H1 (cell line): ENCODE data around the gene KLF7. TPM values are rescaled to one million over a fixed set of nuclear protein-coding genes. Genes with fewer than 3 reads are reported as not detected.

Experiments used
- CBX5 ChIP-seq: fragments of 300-800, 300-1000 bp; sonication (generic); IDR thresholded peaks from 2 replicates; pipeline ENCODE4 v1.7.1; 2016; ENCODE audit warnings: antibody characterized with exemption, low read length, low read depth
- CTCF ChIP-seq, 3 experiments: IDR thresholded peaks; 1 replicate in 2 of 3; 2 replicates in 1 of 3; pipeline versions ENCODE4 v1.5.1 to v1.6.1; 2011; ENCODE audit warnings: low read length in 3 of 3, mild to moderate bottlenecking in 3 of 3, inconsistent platforms in 2 of 3, low read depth in 1 of 3, moderate library complexity in 1 of 3; ENCODE audit not compliant: insufficient read depth in 1 of 3; ENCODE audit errors: control extremely low read depth in 1 of 3
- FOSL1 ChIP-seq: IDR thresholded peaks from 2 replicates; pipeline ENCODE4 v1.6.1; 2011; ENCODE audit warnings: mild to moderate bottlenecking, low read depth, low read length, moderate library complexity; ENCODE audit not compliant: insufficient read depth
- KDM4A ChIP-seq: IDR thresholded peaks from one replicate; pipeline ENCODE4 v1.7.1; 2012; ENCODE audit warnings: low read depth, mild to moderate bottlenecking, moderate library complexity, low read length, inconsistent platforms; ENCODE audit not compliant: severe bottlenecking
- NRF1 ChIP-seq: IDR thresholded peaks from 2 replicates; pipeline ENCODE4 v1.6.1; 2011; ENCODE audit warnings: mild to moderate bottlenecking, low read depth, low read length, improper control_type of control experiment
- POLR2AphosphoS5 ChIP-seq: IDR thresholded peaks from 2 replicates; pipeline ENCODE4 v1.6.1; 2011; ENCODE audit warnings: low read depth, low read length
- POU5F1 ChIP-seq: IDR thresholded peaks from 2 replicates; pipeline ENCODE4 v1.6.1; 2011; ENCODE audit warnings: low read depth, mild to moderate bottlenecking, low read length, moderate library complexity
- RAD21 ChIP-seq, 2 experiments: IDR thresholded peaks in 1 of 2; conservative IDR thresholded peaks in 1 of 2; 2 replicates each; pipeline ENCODE4 v1.6.1; 2011; ENCODE audit warnings: low read depth in 2 of 2, low read length in 2 of 2, improper control_type of control experiment in 1 of 2, inconsistent platforms in 1 of 2, mild to moderate bottlenecking in 1 of 2, moderate library complexity in 1 of 2
- RBBP5 ChIP-seq: IDR thresholded peaks from 2 replicates; pipeline ENCODE4 v1.7.1; 2012; ENCODE audit warnings: low read depth, mild to moderate bottlenecking, inconsistent platforms, low read length, moderate library complexity, borderline replicate concordance
- RXRA ChIP-seq: IDR thresholded peaks from 2 replicates; pipeline ENCODE4 v1.6.1; 2011; ENCODE audit warnings: low read depth, mild to moderate bottlenecking, low read length, moderate library complexity; ENCODE audit not compliant: insufficient read depth
- SIN3A ChIP-seq, 2 experiments: IDR thresholded peaks in 1 of 2; conservative IDR thresholded peaks in 1 of 2; 2 replicates each; pipeline ENCODE4 v1.6.1; 2011 to 2012; ENCODE audit warnings: low read length in 2 of 2, improper control_type of control experiment in 1 of 2, low read depth in 1 of 2, mild to moderate bottlenecking in 1 of 2
- SIRT6 ChIP-seq: IDR thresholded peaks from one replicate; pipeline ENCODE4 v1.7.1; 2012; ENCODE audit warnings: low read length, inconsistent platforms
- SIX5 ChIP-seq: IDR thresholded peaks from 2 replicates; pipeline ENCODE4 v1.6.1; 2011; ENCODE audit warnings: mild to moderate bottlenecking, low read depth, low read length
- SP4 ChIP-seq: IDR thresholded peaks from 2 replicates; pipeline ENCODE4 v1.6.1; 2012; ENCODE audit warnings: low read length, inconsistent platforms
- TBP ChIP-seq: IDR thresholded peaks from 2 replicates; pipeline ENCODE4 v1.6.1; 2011; ENCODE audit warnings: low read depth, low read length, improper control_type of control experiment
- TEAD4 ChIP-seq: IDR thresholded peaks from 2 replicates; pipeline ENCODE4 v1.6.1; 2012; ENCODE audit warnings: low read depth, low read length, inconsistent platforms, mixed read lengths
- USF2 ChIP-seq: IDR thresholded peaks from 2 replicates; pipeline ENCODE4 v1.6.1; 2011; ENCODE audit warnings: low read length, improper control_type of control experiment
- YY1 ChIP-seq: IDR thresholded peaks from 2 replicates; pipeline ENCODE4 v1.6.1; 2011; ENCODE audit warnings: low read depth, mild to moderate bottlenecking, low read length
- polyA plus RNA-seq, 7 experiments: library from polyadenylated mRNA; depleted of rRNA in 3 of 7; stranded (reverse) in 5 of 7; unstranded in 2 of 7; fragments of >200 nt in 5 of 7; fragments of 200-250 nt in 2 of 7; gene quantifications; 1 replicate in 5 of 7; 2 replicates in 1 of 7; 4 replicates in 1 of 7; pipeline versions ENCODE4 v1.2.1 to v1.2.3, GENCODE V29; 2011 to 2013; ENCODE audit warnings: missing spikeins in 2 of 7, mixed read lengths in 2 of 7
- total RNA-seq: library from RNA; stranded (reverse); fragmentation: NEBNext Ultra II Directional; extraction: Animal tissue kit (Norgen Biotek cat#: 25700); gene quantifications from 2 replicates; pipeline ENCODE4 v1.2.1, GENCODE V29; 2021

The KLF7 gene
- total and polyA plus RNA-seq, 2 of the 8 experiments (the other 6 are each of a cell fraction or from before 2014, with no cell fraction given) = 9.6 to 23.3 TPM

GRCh38 chr2:207166349-207167098 is 776 bp upstream of the KLF7 start (continued):
- TF ChIP-seq TEAD4 (0 out of 2 replicates have a peak, but pooled peaks have one; percentile 1), RXRA (no peak), YY1 (peak; percentile 3; the same call in 1 of the 2 replicates), SIX5 (no peak), POLR2AphosphoS5 (peak; percentile 87), NRF1 (no peak), SIN3A (conservative IDR thresholded peaks at IDR 0.05 in 1 of 2, IDR thresholded peaks at IDR 0.05 in 1 of 2; ENCODE audit: low read depth in 1 of 2, low read length in 2 of 2) (0 out of 4 replicates have a peak, but pooled peaks of 1 of the 2 experiments have one; percentile 7), RBBP5 (0 out of 2 replicates have a peak, but pooled peaks have one; percentile 69), SP4 (peak; percentile 85; the same call in 1 of the 2 replicates), FOSL1 (no peak), CBX5 (no peak), RAD21 (IDR thresholded peaks at IDR 0.05 in 1 of 2, conservative IDR thresholded peaks at IDR 0.05 in 1 of 2; ENCODE audit: low read depth in 2 of 2, low read length in 2 of 2) (peak in 1 of 2 experiments; percentile 24; a peak in 3 of 4 replicates), KDM4A (peak; percentile 2), SIRT6 (no peak), TBP (peak; percentile 97; the same call in 1 of the 2 replicates), CTCF (IDR thresholded peaks at IDR 0.05; ENCODE audit: control extremely low read depth in 1 of 3, insufficient read depth in 1 of 3, low read depth in 1 of 3, low read length in 3 of 3) (peak in 1 of 3 experiments; percentile 5; a peak in 1 of 4 replicates), POU5F1 (no peak), USF2 (no peak)
